ENCODE measurements around the gene BCAS3.
A peak's percentile ranks its signal among the peaks of the same experiment; 100 is the strongest.

The BCAS3 gene

DNA sequence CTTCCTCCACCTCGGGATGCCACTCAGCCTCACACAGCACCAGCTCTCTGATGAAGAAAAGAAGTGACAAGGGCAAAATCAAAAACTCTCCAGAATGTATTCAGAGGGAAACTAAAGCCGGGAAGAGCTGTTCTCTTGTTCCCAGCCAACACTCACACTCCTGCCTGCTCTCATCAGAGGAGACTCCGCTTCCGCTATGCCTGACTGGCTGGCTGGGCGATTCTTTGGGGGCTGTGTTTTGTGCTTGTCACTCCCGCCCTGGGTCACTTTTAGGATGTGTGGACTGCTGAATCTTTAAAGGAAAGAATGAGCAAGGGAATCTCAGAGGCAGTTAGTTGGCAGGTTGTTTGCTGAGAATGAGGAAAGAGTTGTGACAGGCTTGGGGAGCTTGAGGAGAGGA is 667.4 kb downstream of the BCAS3 start:
- TF ChIP-seq, protein P1, sequence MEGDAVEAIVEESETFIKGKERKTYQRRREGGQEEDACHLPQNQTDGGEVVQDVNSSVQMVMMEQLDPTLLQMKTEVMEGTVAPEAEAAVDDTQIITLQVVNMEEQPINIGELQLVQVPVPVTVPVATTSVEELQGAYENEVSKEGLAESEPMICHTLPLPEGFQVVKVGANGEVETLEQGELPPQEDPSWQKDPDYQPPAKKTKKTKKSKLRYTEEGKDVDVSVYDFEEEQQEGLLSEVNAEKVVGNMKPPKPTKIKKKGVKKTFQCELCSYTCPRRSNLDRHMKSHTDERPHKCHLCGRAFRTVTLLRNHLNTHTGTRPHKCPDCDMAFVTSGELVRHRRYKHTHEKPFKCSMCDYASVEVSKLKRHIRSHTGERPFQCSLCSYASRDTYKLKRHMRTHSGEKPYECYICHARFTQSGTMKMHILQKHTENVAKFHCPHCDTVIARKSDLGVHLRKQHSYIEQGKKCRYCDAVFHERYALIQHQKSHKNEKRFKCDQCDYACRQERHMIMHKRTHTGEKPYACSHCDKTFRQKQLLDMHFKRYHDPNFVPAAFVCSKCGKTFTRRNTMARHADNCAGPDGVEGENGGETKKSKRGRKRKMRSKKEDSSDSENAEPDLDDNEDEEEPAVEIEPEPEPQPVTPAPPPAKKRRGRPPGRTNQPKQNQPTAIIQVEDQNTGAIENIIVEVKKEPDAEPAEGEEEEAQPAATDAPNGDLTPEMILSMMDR (IDR thresholded peaks at IDR 0.05; ENCODE audit: low read depth, low read length) = no peak
- DNase-seq (ENCODE audit: low read depth in 2 of 2) = no peak
- no peak overlapping the region for H3K4me3 ChIP-seq (replicated peaks in 1 of 2; ENCODE audit: low read depth in 2 of 2, low read length in 2 of 2)

DNA sequence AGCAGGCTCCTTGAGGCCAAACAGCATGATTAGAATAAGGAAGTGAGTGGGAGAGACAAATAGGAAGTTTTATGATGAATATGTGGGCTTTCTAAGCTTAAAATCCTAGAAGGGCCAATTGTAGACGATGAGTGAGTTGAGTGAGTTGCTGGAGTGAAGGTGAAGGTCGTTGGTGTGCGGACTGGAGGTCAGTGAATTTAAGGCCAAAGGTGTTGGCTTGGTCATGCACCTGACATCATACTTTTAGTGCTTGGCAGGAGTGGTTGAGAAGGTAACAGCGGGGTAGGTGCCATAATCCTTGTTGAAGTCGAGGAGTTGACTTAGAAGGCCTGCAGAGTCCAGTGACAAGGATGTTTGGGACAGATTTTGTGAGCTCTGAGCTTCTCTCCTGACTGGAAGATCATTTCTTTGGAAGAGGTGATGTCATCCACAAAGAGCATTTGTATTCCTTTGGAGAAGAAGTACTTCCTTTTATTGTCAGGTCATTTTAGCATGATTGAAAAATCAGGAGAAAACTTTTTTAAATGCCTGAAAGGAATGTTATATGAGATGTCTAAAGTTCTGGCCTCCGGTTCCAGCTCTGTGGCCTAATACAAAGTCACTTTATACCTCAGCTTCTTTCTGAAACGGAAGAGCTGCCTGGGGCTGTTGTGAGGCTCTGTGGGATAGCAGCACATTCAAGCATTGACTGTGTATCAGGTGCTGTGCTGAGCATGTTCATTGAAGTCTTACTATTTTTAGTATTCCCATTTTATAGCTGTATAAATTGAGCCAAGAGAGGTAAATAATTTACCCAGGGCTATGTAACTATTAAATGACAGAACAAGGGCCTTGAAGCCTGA is 668.4 kb downstream of the BCAS3 start:
- TF ChIP-seq, protein P1 (IDR thresholded peaks at IDR 0.05; ENCODE audit: low read depth, low read length) = no peak
- H3K4me3 ChIP-seq (replicated peaks in 1 of 2; ENCODE audit: low read depth in 2 of 2, low read length in 2 of 2) = no peak overlapping the region
- DNase-seq (ENCODE audit: low read depth in 2 of 2) = no peak

DNA sequence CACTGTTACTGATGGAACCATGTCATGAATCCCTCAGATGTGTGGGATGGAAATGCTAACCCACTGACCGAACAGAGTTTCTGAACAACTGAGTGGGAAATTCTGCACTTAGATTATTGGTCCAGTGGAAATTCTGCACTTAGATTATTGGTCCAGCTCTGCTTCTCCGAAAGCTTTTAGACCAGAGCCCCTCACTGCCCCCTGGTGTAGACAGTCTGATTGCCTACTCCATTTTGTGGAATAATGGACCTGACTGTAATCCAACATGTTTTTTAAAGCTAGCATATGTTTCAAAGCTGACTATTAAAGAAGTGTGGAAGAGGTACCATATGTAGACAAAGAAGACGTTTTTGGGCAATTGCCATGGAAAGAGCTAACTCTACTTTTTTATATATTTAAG is 671.7 kb downstream of the BCAS3 start:
- TF ChIP-seq, protein P1 (IDR thresholded peaks at IDR 0.05; ENCODE audit: low read depth, low read length) = peak; percentile 40
- DNase-seq (ENCODE audit: low read depth in 2 of 2) = peak in 1 of 2 donors; percentile 23

DNA sequence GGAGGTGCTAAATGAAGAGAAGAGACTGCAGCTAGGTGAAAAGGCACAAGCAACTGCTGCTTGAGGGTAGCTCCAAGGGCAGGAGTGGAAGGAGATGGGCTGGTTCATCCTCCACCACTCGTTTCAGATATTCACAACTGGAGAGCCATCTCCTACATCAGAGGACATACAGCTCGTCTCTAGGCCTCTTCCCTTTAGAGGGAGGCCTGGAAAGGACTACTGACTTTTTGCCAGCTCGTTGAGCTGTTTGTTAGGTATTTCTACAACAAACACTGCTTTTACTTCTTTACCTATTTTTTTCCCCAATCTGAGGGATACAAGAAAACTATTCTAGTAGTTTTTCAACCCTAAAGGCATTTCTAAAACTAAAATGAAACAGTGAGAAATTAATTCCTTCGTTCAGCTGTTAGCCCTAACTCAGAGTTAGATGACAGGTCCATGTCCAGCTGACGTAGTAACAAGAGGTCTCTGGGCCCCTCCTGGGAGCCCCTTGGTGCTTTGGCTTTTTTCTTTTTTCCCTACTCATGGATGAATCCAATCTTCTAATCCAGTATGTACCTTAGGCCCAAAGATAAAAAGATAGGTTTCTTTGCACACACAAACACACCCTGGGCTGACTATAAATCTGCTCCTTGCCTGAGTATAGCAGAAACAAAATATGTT is 674.2 kb downstream of the BCAS3 start:
- TF ChIP-seq, protein P1 (IDR thresholded peaks at IDR 0.05; ENCODE audit: low read depth, low read length) = no peak
- no peak for DNase-seq (ENCODE audit: low read depth in 2 of 2)
- H3K4me3 ChIP-seq (replicated peaks in 1 of 2; ENCODE audit: low read depth in 2 of 2, low read length in 2 of 2) = no peak overlapping the region

More for the DNA sequence above, 671.7 kb downstream of the BCAS3 start:
- H3K4me3 ChIP-seq (replicated peaks in 1 of 2; ENCODE audit: low read depth in 2 of 2, low read length in 2 of 2) = no peak overlapping the region

DNA sequence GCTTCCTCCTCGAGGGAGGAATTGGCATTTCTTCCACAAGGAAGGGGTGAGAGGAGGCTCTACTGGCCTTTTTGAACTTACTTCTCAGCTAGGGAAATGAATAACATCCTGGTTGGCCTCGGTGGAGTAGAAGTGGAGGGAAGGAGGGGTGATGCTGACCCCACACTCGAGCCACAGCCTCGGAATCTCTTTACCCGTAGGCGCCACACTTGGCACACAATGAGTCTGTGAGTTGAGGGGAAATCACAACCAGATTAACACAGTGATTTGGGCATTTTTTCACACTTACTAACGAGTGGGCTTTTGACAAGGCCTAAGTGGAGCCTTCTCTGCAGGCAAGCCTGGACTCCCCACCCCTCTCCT is 674.7 kb downstream of the BCAS3 start:
- DNase-seq (ENCODE audit: low read depth in 2 of 2) = peak in 1 of 2 donors; percentile 60
- TF ChIP-seq, protein P1 (IDR thresholded peaks at IDR 0.05; ENCODE audit: low read depth, low read length) = no peak
- no peak overlapping the region for H3K4me3 ChIP-seq (replicated peaks in 1 of 2; ENCODE audit: low read depth in 2 of 2, low read length in 2 of 2)

DNA sequence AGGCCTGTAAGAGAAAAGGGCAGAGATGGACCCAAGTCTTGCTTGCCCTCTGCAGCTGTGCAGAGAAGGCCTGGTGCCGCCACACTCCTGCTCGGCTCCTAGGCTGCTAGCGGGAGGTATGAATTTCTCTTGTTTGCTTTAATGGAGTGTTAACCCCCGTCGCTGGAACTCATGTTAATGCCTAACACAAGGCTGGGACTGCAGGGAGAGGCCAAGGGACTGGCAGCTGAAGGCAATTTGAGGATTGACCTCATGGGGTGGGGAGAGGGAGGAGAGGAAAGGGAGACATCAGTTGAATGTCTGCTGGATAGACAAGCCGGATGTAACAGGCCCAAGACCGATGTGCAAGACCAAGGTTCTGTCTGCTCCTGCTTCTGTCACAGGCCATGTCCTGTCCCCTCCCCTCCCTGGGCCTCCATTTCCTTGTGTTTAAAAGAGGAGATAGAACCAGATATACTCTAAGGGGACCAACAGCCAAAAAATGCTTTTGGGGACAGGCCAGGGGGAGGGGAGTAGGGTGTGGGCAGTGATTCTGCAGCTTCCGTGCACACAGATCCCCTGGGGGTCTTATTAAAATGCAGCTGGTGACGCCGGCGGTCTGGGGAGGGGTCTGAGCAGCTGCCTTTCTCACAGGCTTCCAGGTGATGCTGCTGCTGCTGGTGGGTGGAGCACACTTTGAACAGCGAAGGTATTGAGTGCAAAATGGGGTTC is 675.3 kb downstream of the BCAS3 start:
- DNase-seq (ENCODE audit: low read depth in 2 of 2) = no peak
- H3K4me3 ChIP-seq (replicated peaks in 1 of 2; ENCODE audit: low read depth in 2 of 2, low read length in 2 of 2) = no peak overlapping the region

More for the DNA sequence above, 675.3 kb downstream of the BCAS3 start:
- TF ChIP-seq, protein P1 (IDR thresholded peaks at IDR 0.05; ENCODE audit: low read depth, low read length) = no peak
